Measurements from ENCODE around the gene EPHB6.

The EPHB6 gene

GRCh38 chr7:142864980-142865747 is 10.3 kb downstream of the EPHB6 start:
- no peak for DNase-seq

DNA sequence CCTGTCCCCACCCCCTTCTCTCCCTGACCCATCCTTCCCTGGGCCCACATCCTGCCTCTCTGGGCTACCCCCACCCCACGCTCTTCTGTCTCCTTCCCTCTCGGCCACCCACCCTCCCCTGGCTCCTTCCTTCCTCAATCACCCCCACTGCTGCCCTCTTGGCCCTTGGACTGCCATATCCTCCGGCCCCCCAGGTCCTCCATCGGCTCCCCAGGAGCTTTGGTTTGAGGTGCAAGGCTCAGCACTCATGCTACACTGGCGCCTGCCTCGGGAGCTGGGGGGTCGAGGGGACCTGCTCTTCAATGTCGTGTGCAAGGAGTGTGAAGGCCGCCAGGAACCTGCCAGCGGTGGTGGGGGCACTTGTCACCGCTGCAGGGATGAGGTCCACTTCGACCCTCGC is 10.9 kb downstream of the EPHB6 start:
- no peak for DNase-seq

DNA sequence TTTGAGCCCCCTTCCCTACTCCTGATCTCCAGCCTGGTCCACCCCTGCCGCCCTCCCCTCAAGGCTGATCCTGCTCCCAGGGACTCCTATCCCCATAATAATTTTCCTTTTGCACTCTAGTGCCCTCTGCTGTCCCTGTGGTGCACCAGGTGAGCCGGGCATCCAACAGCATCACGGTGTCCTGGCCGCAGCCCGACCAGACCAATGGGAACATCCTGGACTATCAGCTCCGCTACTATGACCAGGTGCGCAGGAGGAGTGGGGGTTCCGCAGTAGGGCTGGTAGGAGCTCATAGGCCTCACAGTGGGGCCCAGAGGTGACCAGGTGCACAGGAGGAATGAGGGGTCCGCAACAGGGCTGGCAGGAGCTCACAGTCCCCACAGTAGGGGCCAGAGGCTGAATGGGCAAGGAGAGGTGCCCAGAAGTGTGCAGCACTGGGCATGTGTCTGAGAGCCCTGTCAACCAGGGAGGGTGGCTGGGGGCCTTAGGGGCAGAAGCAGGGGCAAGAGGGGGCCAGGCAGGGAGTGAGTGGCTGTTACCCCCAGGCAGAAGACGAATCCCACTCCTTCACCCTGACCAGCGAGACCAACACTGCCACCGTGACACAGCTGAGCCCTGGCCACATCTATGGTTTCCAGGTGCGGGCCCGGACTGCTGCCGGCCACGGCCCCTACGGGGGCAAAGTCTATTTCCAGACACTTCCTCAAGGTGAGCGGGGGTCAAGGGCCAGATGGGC is 11.7 kb downstream of the EPHB6 start:
- no peak for DNase-seq

- DNase-seq = no peak
Observed at GRCh38 chr7:142867097-142867378, 12.2 kb downstream of the EPHB6 start.

- DNase-seq = no peak
Observed at GRCh38 chr7:142867398-142868187, 12.7 kb downstream of the EPHB6 start.

DNA sequence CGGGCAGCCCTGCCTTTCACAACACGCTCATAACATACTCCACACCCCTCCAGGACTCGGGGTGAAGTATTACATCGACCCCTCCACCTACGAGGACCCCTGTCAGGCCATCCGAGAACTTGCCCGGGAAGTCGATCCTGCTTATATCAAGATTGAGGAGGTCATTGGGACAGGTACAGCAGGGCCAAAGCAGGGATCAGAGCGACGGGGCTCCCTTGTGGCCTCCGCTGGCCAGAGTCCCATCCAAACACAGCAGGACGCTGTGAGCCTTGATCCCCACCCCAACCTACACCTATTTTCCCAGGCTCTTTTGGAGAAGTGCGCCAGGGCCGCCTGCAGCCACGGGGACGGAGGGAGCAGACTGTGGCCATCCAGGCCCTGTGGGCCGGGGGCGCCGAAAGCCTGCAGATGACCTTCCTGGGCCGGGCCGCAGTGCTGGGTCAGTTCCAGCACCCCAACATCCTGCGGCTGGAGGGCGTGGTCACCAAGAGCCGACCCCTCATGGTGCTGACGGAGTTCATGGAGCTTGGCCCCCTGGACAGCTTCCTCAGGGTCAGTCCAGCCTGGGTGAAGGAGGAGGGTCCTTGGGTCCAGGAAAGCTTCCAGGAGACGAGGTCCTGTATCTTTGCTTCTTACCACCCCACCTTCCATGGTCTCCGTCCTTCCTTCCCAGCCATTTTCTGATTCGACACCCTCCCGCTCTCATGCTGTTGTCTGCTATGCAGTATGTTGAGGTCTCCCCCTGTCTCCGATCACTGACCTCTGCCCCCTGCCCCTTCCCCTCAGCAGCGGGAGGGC is 13.5 kb downstream of the EPHB6 start:
- no peak for DNase-seq

- DNase-seq = no peak
Observed at GRCh38 chr7:142868986-142869415, 14.1 kb downstream of the EPHB6 start.

- no peak for DNase-seq
Observed at GRCh38 chr7:142869434-142869833, 14.6 kb downstream of the EPHB6 start.

DNA sequence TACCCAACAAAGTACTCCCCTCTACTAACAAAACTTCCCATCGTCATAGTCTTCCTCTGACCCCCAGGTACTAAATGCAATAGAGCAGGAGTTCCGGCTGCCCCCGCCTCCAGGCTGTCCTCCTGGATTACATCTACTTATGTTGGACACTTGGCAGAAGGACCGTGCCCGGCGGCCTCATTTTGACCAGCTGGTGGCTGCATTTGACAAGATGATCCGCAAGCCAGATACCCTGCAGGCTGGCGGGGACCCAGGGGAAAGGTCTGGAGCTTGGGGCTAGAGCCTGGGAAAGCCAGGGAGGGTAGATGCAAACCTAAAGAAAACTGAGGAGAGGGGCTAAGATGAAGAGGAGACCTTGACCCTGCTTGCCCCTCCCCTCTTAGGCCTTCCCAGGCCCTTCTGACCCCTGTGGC is 15.3 kb downstream of the EPHB6 start:
- peak; percentile 44 for DNase-seq

GRCh38 chr7:142870566-142871259 is 15.8 kb downstream of the EPHB6 start:
- DNase-seq = peak; percentile 34

DNA sequence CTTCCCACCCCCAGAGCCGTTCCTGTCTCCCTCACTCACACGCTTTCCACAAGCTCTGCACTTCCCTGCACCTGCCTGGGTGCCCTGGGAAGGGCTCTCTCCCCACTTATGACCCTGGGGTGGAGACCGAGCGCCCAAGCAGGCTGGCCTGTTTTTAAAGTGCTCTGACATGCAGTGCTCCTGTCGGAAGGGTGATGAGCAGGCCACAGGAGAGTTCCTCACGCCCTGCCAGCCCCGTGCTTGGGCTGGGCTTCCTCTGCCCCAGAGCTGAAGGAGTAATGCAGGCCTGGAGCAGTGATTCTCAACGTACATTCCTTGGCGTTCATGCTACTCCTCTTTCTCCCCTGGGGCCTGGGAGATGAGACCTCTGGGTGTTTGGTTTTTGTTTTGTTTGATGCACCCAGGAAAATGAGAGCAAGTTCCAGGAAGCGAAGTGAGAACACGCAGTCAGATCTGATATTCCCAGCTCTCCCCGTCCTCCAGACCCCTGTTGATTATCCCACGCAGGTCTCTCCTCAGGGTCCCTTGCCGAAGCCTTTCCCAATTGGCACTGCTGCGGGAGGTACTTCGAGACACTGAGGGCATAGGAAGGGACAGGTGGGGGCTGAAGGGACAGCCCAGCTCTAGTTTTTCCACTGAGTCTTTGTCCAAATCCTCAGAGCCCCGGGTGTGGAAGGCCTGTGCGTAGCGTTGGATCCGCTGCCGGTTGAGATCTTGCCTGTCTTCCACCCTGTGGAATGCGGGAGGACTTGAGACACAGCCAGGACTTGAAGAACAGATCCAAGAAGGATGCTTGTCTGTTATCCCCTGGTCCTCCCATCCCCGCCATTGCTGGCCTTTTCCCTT is 16.6 kb downstream of the EPHB6 start:
- DNase-seq = peak; percentile 32

GRCh38 chr7:142872106-142872675 is 17.3 kb downstream of the EPHB6 start:
- peak; percentile 36 for DNase-seq

DNA sequence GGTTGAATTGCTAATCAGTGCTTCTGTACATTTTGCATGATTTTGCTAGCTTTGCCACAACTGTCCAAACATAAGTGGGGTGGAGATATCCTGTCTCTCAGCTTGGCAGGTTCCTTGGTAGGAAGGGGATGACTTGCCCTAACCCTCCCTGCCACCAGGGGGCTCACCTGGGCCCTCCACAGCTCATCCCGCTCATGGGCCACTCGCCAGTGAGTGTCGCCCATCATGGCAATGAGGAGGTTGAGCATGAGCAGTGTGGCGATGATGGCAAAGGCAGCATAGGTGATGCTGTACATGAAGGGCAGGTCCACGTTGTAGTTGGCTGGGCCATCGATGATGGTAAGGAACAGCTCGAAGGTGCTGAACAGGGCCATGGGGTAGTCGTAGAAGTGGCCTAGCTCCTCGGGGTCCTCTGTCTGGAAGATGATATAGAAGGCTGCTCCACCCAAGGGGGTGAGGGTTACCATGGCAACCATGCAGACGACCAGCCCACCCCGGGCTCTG is 18.5 kb downstream of the EPHB6 start:
- DNase-seq = peak; percentile 75

DNA sequence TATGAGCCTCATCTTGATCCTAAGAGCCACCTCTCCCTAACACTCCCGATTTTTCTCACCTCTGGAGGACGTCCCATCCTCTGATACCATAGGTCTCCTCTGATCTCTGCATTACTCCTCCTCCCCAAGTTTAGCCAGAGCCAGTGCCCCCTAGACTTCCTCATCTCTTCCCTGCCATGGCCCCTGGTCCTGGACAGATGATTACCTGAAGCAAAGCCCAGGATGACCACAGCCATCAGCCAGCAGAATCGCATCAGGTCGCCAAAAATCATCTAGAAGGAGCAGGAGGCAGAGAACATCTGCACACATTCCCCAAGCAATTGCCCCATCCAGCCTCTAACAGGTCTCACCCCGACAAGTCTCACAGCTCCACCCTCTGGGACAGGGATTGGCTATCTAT is 19.0 kb downstream of the EPHB6 start:
- DNase-seq = no peak

DNA sequence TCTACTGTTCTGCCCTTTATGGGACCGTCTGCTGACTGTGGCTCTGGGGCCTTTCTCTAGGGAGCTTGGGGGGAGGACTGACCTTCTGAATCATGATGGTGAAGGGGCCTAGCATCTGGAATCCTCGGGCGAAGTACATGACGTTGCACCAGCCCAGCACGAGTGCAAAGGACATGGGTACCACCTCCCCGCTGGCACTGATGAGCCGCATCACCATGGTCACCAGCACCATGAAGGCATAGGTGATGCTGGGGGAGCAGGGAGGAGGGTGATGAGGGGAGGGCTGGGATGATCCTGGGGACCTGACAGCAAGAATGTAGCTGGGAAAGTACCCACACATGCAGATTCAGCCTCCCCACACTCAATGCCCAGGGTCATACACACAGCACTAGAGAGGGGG is 19.5 kb downstream of the EPHB6 start:
- no peak for DNase-seq

DNA sequence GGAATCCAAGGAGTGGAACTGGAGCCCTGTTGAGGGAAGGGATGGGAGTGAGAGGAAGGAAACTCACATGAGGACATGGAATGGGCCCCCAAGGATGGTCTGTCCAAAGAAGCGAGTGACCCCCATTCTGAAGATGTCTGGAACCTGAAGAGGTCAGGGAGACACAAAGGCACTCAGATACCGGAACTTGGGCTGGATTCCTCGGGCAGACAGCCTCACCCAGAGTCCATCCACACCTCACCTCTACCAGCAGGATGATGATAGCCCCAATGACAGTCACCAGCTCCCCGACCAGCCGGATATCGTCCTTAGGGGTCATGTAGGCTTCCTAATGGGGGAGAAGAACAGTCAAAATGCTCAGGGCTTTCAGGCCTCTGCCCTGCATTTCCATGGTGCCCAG is 20.0 kb downstream of the EPHB6 start:
- DNase-seq = no peak

- DNase-seq = no peak
Observed at GRCh38 chr7:142875456-142875855, 20.6 kb downstream of the EPHB6 start.

- DNase-seq = no peak
Observed at GRCh38 chr7:142876236-142876960, 21.5 kb downstream of the EPHB6 start.

DNA sequence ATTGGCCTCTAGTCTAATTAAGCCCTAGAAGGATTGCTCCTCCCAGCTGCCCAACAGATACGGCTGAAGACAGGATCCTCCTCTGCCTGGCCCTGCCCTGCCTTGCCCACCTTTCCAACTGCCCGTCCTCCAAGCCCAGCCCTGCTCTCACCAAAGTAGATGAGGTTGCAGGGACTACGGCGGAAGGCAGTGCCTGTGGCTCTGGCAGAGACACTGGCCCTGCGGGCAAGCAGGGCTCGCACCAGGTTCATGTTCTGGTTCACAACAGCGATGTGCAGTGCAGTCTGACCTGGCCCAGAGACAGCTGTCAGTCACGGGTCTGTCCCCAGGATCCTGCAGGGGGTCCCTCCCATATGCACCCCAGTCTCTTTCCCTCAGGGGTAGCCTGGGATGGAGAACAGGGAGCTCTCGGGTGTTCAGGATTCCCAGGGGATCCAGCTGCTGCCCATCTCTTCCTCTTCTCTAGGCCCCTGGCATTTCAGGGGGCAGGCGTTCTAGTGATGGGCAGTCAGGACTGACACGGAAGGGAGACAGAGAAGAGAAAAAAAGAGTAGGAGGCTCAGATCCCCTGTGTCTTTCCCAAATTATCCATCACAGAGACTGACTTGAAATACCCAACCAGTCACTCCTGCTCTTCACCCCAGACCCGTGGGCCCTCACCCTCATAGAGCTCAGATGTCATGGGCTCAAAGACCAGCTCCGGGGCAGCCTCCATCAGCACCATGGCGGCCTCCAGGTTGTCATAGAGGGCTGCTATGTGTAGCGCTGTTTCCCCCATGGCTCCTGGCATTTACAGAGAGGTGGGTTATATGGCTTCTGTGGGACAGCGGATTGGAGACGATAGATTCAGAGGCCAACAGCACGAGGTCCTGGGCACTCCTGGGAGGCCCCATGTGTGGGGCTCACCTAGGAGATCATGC is 22.4 kb downstream of the EPHB6 start:
- no peak for DNase-seq

Measured in activated CD8-positive, alpha-beta memory T cell treated with anti-CD3 and anti-CD28 coated beads, Interleukin-2, amount 50 U/mL, for 48 hours (primary cell).